ENCODE data around the gene TMEM150B. TPM values are rescaled to one million over a fixed set of nuclear protein-coding genes. Genes with fewer than 3 reads are reported as not detected.
A peak's percentile ranks its signal among the peaks of the same experiment; 100 is the strongest.

The TMEM150B gene
- total and polyA plus RNA-seq, 9 of the 15 experiments (the other 6 are each of a cell fraction or from before 2014, with no cell fraction given) = 0.47 to 1.3 (median 0.74) TPM; not detected in 2

GRCh38 chr19:55358943-55359908 lies 34.1 kb upstream of the TMEM150B start:
- H3K4me2 ChIP-seq (ENCODE audit: insufficient read depth, low read length) = no peak overlapping the region
- peaks cover 0 to 60% of the 10 kb centered on the region in 2 experiments; a peak in 4 of 5 replicates for H3K4me1 ChIP-seq (replicated peaks in 1 of 2; ENCODE audit: control insufficient read depth in 2 of 2, insufficient read depth in 2 of 2, low read length in 2 of 2)
- in situ Hi-C loops (cut with MboI) = no loop called here
- TF ChIP-seq CTBP1 (IDR thresholded peaks at IDR 0.05; ENCODE audit: borderline replicate concordance) = no peak
- no peak for TF ChIP-seq C11orf30 (IDR thresholded peaks at IDR 0.05; ENCODE audit: low read depth)
- CTCF ChIA-PET (ENCODE audit: low intra/inter-chr PET ratio) = no interaction called here
- DNase-seq (ENCODE audit: extremely low read depth in 1 of 4, low spot score in 3 of 4) (no peak), FAIRE-seq (no peak), ATAC-seq (no peak)
- H3K9me1 ChIP-seq (ENCODE audit: control insufficient read depth, insufficient read depth, low read length) = no peaks in the 10 kb centered on the region
- intact Hi-C loops (cut with micrococcal nuclease) = no loop called here
- H2AFZ ChIP-seq (ENCODE audit: low read depth, low read length) = no peak overlapping the region
- H3K4me3 ChIP-seq = no peak overlapping the region
- H3K9me3 ChIP-seq (replicated peaks; ENCODE audit: control insufficient read depth, insufficient read depth, low read depth, low read length) = no peaks in the 10 kb centered on the region
- H4K20me1 ChIP-seq (replicated peaks; ENCODE audit: control insufficient read depth, insufficient read depth, low read length) = no peaks in the 10 kb centered on the region
- no peak overlapping the region for H3K27ac ChIP-seq (ENCODE audit: extremely low read depth, low read depth, low read length)
- no peaks in the 10 kb centered on the region for H3K79me2 ChIP-seq (ENCODE audit: control insufficient read depth, insufficient read depth, low read length)
- no TSS peak for BruUV-seq (replicated peaks)
- peak overlapping the region in 1 of 2 experiments; percentile 64; a peak in 2 of 4 replicates for H3K9ac ChIP-seq (ENCODE audit: insufficient read depth in 1 of 2, low read depth in 2 of 2, low read length in 2 of 2)
- peaks cover 9 to 21% of the 10 kb centered on the region in 2 experiments; a peak in 4 of 5 replicates for H3K27me3 ChIP-seq (ENCODE audit: control insufficient read depth in 2 of 2, insufficient read depth in 2 of 2, low read length in 2 of 2)
- 32% methylated on average over 26 of the region's 32 CpGs for WGBS (ENCODE audit: insufficient coverage, low coverage, missing lambda C conversion rate)
- POLR2A ChIA-PET = interaction anchor here (0.5 to 1.3 kb wide), 2 partner anchors 10 to 39 kb away, joined by 3 read pairs; no protein-coding TSS in a partner anchor
- H3K36me3 ChIP-seq (ENCODE audit: control insufficient read depth, insufficient read depth, low read length) = no peaks in the 10 kb centered on the region

GRCh38 chr19:55358493-55358892 lies 33.4 kb upstream of the TMEM150B start:
- FAIRE-seq = no peak
- Histone ChIP-seq H3K4me1 (replicated peaks in 1 of 2; ENCODE audit: control insufficient read depth in 2 of 2, insufficient read depth in 2 of 2, low read length in 2 of 2) (peaks cover 2 to 63% of the 10 kb centered on the region in 2 experiments; a peak in 4 of 5 replicates), H3K9me1 (ENCODE audit: control insufficient read depth, insufficient read depth, low read length) (no peaks in the 10 kb centered on the region), H4K20me1 (replicated peaks; ENCODE audit: control insufficient read depth, insufficient read depth, low read length) (peaks cover 2% of the 10 kb centered on the region; the same call in 1 of the 2 replicates), H3K4me3 (no peak overlapping the region), H3K27me3 (ENCODE audit: control insufficient read depth in 2 of 2, insufficient read depth in 2 of 2, low read length in 2 of 2) (peaks cover 9 to 21% of the 10 kb centered on the region in 2 experiments; a peak in 4 of 5 replicates), H3K9ac (ENCODE audit: insufficient read depth in 1 of 2, low read depth in 2 of 2, low read length in 2 of 2) (peak overlapping the region in 1 of 2 experiments; percentile 45; a peak in 2 of 4 replicates), H3K27ac (ENCODE audit: extremely low read depth, low read depth, low read length) (no peak overlapping the region), H3K79me2 (ENCODE audit: control insufficient read depth, insufficient read depth, low read length) (no peaks in the 10 kb centered on the region), H3K36me3 (ENCODE audit: control insufficient read depth, insufficient read depth, low read length) (no peaks in the 10 kb centered on the region), H3K9me3 (replicated peaks; ENCODE audit: control insufficient read depth, insufficient read depth, low read depth, low read length) (no peaks in the 10 kb centered on the region), H2AFZ (ENCODE audit: low read depth, low read length) (no peak overlapping the region), H3K4me2 (ENCODE audit: insufficient read depth, low read length) (no peak overlapping the region)
- TF ChIP-seq ATF7 (IDR thresholded peaks at IDR 0.05) = no peak
- no peak for TF ChIP-seq PML (IDR thresholded peaks at IDR 0.05; ENCODE audit: low read length)
- TF ChIP-seq ELK3 (CRISPR knock-in tag; IDR thresholded peaks at IDR 0.05) = no peak
- TF ChIP-seq FOXA1 (IDR thresholded peaks at IDR 0.05; ENCODE audit: borderline replicate concordance) = no peak
- TF ChIP-seq EP300 (IDR thresholded peaks at IDR 0.05; ENCODE audit: low read length) = no peak
- no peak for TF ChIP-seq TAF9B (IDR thresholded peaks at IDR 0.05; ENCODE audit: partially characterized antibody)
- no peak for TF ChIP-seq NUFIP1 (IDR thresholded peaks at IDR 0.05; ENCODE audit: partially characterized antibody)
- TF ChIP-seq FOXK1 (CRISPR knock-in tag; IDR thresholded peaks at IDR 0.05; ENCODE audit: borderline replicate concordance) = no peak
- TF ChIP-seq HDAC6 (IDR thresholded peaks at IDR 0.05; ENCODE audit: low read depth, low read length) = no peak
- CTCF ChIA-PET (ENCODE audit: low intra/inter-chr PET ratio) = no interaction called here
- intact Hi-C loops (cut with micrococcal nuclease) (no loop called here), in situ Hi-C loops (cut with MboI) (no loop called here)
- no TSS peak for BruUV-seq (replicated peaks)
- POLR2A ChIA-PET = interaction anchor here (0.5 to 1.3 kb wide), 2 partner anchors 10 to 40 kb away, joined by 3 read pairs; no protein-coding TSS in a partner anchor
- no peak for ATAC-seq
- 58% methylated on average over 13 of the region's 19 CpGs for WGBS (ENCODE audit: insufficient coverage, low coverage, missing lambda C conversion rate)
- no peak for DNase-seq (ENCODE audit: extremely low read depth in 1 of 4, low spot score in 3 of 4)

Data from K562 (cell line).